HG03469 (cell line): ENCODE measurements around the gene ANKRD35.

Experiments used
- ATAC-seq: cut with Tn5 transposase; IDR thresholded peaks from one replicate; pipeline ENCODE4 v1.9.1; 2021; ENCODE audit warnings: mild to moderate bottlenecking, moderate library complexity, moderate number of reproducible peaks; ENCODE audit not compliant: unreplicated experiment

Gene ANKRD35

DNA sequence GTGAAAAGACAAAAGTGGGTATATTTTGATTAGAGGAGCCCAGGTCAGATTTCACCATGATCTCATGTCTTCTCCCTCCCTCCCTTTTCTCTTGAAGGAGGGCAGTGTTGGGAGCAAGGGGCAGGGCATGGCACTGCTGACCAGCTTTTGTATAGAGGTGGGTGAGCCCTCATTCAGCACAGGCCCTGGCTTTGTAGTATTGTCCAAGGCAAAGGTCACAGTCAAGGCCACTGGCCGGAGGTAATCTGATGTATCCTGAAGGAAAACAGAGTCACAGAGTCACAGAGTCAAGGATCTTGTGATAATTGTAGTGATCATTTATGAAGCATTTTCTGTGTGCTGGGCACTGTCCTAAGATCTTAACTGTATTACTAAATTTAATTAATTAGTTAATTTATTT, 12.3 kb upstream of the ANKRD35 start:
- ATAC-seq = no peak

DNA sequence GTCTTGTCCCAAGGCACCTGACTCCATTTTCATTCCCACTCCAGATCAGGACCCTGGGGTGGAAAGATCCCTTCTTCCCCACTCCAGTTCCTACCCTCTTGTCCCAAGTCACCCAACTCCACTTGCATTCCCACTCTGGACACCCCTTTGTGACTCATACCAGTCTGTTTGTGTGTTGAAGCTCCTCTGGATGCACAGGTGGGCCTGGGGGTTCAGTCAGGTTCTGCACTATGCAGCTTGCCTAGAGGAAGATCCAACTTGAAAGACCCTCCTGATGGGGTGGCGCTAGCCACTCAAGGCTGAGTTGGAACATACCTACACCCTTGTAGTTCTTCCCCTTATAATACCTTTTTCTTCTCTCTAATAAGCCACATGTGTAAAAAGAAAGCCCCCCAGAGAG, 9.8 kb upstream of the ANKRD35 start:
- no peak for ATAC-seq

DNA sequence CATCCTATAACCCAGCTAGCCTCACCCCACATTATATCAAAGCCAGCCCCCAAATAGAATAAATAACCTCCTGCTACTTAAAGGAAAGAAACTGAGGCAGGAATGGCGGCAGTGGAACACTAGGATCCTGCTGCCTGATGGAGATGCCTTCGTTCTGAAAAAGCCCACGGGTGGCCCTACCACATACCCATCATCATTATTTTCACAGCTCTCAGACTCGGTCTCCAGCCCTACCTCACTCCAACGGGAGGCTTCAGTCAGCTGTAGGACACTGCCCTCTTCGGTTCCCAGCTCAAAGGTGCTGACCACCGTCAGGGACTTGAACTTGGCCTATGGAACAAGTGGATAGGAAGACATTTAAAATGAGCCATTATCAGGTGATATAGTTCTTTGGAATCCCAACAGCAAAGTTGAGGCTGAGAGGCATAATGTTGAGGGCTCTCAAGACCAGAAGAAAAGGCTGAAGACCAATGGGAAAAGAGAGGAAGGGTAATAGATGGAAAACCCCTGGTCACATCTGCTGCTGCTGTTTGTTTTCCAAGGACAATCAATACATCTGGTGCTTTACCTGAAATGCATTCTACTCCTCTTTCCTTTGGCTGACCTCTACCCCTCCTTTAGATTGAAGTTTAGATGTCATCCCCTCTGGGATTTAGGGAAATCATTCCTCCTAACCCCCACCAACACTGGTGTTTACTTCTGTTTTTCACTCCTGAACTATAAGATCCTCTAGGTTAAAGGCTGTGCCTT, 7.8 kb upstream of the ANKRD35 start:
- ATAC-seq = no peak

DNA sequence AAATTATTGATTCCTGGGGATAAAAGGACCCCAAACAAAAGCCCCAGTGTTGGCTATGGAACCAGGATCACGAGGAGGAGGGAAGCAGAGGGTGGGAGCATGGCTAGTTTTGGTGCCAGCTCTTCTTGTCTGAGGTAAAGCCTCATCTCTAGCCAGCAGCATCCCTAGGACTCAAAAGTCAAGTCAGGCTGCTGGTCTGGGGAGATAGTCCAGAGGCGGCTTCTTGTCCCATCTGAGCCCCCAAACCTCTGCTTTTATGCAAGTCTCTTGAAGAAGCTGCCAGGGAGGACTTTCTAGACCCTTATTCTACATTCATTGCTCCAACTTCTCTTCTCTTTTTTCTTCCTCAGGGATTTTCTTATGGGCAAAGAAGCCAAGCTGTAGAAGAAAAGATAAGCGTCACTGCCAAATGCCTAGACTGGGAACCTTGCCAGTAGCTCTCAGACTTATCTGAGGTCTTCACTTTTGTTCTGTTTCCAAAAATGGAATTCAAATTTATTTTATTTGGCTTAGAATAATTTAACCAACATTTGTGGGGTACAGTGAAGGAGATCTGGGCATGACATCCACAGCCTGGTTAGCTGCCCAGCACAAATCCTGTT, 6.9 kb upstream of the ANKRD35 start:
- no peak for ATAC-seq

DNA sequence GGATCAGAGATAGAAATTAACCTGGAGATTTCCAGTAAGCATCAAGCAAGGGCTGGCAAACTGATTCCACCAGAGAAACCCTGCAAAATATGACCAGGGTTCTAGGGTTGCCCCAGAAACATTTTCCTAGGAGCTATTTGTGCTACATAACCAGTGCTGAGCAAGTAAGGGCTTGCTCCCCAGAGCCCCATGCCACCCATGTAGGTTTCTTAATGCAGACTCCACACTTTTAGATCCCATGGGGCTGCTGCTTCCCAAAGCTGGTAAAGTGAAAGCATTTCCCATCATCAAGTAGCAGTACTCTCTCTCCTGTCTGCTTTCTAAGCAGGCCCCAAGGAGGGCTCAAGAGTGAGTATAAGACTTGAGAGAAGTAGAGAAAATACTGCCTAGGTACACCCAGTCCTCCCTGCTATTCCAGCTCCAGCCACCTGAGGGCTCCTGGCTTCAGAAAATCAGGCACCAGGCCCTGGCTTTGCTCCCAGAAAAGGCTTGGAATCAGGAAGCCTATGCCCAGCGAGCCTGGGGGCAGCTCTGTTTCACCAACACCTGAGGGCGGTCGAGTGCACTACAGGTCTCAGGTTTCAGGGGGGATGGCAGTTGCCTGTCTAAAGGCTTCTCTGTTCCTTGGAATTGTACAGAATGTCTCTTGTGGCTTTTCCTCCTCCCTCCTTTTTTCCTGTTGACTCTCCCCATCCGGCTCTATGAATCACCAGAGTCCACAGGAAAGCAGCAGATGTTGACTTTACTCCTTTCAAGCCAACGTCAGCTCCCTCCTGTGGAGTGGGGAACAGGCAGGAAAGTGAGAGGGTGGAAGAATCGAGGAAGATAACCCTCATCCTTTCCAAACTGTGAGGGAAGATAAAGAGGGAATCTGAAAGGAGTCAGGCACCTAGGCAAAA, 6.2 kb upstream of the ANKRD35 start:
- no peak for ATAC-seq

DNA sequence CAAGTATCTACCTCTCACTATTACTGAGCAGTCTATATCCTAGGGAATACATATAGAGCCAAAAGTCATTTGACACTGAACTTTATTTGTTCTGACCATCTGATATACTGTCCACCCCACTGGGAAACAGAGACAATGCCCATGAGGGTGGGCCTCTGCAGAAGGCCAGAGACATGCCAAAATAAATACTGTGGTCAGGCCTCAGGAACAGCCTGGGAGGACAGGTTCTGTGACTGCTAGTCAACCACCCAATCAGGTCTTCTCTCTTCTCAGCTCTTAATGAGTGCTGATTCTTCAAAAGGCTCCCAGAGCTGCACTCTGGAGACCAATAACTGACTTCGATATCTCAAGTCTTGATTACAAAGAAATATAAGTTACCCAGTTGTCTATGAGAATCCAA, 5.5 kb upstream of the ANKRD35 start:
- no peak for ATAC-seq

DNA sequence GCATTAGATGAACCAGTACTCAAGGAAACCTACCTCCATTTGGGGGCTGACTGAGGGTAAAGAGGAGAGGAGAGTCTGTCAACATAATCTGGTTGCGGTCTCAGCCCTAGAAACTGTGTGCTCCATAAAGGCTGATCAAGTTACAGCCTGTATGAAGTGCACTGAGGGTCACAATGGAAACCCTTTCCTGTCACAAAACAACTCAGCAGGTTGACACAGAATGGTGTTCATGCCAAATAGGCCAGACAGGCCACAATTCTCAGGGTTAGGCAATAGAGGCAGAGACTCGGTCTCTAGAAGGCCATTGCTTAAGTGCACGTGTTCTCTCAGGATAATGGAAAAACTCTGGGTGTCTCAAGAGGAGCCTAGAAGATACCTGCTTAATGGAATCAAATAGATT, 4.1 kb upstream of the ANKRD35 start:
- ATAC-seq = no peak

DNA sequence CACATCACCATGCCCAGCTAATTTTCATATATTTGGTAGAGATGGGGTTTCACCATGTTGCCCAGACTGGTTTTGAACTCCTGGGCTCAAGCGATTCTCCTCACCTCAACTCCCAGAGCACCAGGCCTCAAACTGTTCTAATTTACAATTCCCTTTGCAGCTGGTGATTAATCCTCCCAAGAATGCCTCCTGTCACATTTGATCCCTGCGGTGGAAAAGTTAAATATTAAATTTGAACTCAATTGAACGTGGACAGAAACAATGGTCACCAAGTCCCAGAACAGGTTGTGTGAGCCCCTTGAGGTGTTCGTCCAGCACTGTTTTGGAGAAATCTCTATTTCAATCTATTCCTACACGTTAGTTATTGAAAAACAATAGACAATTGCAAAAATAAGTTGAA, 2.0 kb upstream of the ANKRD35 start:
- no peak for ATAC-seq

DNA sequence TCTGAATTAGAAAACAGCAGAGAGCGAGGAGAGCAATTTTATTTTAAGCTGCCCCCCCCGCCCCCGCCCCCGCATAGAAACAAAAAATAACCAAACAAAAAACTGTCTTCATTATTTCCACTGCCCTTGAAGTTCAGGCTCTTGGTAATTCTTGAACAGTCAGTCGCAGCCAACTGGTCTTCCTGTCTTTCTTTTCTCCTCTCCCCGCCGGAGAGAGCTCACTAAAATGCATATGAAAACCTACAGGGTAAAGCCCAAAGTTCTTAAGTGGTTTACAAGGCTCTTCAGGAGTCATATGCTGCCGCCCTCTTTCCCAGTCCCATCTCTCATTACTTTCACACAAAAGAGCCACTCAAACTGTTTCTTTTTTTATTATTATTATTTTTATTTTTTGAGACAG, 1.1 kb upstream of the ANKRD35 start:
- no peak for ATAC-seq

DNA sequence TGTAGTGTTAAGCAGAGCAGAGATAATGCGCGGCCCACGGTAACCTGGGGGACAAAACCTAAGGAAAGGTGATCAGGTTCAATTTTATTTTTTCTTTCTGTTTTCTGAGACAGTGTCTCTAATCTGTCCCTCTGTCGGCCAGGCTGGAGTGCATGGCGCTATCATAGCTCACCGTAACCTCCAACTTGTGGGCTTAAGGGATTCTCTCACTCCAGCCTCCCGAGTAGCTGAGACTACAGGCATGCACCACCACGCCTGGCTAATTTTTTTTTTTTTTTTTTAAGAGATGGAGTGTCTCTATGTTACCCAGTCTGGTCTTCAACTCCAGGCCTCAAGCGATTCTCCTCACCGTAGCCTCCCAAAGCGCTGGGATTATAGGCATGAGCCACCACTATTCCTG, 724 bp upstream of the ANKRD35 start:
- ATAC-seq = no peak

DNA sequence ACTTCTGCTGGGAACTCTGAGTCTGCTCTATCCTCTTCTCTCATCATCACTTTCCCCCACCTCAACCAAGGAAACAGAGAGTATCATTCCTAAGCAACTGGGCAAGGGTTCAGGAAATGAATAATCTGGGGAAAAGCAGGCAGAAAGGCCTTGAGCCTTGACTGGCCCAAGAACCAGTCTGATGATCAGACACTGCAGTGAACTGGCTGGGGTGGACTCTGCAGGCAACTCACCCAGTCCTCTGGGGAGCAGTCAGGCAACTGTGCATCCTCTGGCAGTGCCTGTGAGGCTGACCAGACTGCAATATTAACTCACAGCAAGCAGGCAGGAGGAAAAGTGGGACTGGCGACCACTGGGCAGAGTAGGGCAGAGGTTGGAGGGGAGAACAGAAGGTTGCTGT, 991 bp downstream of the ANKRD35 start:
- no peak for ATAC-seq

DNA sequence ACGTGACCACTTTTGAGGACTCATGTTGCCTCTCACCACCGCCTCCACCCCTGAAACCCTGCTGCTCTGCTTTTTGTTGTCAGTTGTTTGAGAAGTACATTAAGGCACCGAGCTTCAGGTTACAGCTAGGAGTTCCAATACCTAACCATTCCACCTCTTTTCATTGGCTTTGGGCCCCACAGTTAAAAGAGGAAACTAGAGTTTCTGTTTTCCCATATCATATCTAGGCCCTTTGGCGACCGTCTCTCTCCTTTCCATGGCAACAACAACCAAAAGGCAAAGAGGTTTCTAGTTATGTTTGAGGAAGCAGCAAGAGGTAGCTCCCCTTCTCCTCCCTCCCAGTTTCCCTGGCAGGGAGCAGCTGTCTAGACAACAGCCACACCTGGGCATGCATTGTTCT, 5.9 kb downstream of the ANKRD35 start:
- ATAC-seq = no peak

DNA sequence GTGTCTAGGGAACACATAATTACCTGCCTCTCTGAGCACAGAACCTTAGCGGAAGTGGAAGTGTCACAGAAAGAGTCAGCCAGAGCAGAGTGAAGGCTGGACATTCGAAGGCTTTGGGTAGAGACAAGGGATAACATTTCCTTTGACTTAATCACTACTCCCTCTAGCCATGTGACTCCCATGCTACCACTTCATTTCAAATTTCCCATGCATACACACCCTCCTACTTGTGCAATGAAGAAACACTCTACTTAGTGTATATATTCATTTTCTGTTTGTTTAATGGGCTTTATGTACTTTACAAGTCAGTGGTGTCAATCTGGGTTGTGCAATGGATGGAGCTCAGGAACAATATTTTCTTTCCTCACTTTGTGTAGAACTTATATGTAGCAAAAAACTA, 6.9 kb downstream of the ANKRD35 start:
- no peak for ATAC-seq

DNA sequence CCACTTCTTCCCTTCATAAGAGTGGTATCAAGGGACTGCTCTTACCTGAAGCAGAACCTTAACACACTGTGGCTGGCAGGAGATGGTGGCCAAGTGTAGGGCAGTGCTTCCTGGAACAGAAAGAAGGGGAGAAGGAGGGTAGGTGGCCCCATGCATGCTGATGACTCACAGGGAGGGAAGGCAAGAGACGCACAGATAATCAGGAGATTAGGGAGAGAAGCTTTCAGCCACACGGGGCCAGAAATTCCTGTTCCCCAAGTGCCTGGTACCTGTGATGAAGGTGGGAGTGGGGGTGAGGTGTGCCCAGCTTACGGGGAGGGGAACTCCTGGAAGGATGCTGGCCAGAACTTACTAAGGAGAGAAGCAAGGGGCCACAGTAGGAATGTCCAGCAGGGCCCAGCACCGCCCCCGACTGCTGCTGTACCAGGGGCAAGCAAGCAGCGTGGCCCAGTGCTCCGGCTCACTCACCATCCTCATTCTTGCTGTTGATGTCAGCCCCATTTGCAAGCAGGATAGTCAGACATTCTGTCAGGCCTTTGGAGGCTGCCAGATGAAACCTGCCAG, 7.7 kb downstream of the ANKRD35 start:
- no peak for ATAC-seq

DNA sequence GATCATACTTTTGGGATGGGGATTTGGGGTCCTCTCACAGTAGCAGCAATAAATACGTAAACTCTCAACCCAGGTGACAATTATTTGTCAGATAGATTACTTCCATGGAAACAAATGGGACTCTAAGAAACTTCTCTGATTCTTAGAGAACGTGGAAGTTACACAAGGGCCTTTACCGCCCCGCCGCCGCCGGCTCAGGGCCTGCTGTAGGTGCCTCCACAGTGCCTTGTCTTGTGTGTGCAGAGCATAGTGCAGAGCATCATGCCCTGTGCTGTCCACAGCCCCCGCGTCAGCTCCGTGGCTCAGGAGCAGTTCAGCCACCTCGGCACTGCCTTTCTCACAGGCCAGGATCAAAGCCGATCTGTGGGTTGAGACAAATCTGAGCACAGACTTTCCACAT, 11.0 kb downstream of the ANKRD35 start:
- ATAC-seq = no peak

DNA sequence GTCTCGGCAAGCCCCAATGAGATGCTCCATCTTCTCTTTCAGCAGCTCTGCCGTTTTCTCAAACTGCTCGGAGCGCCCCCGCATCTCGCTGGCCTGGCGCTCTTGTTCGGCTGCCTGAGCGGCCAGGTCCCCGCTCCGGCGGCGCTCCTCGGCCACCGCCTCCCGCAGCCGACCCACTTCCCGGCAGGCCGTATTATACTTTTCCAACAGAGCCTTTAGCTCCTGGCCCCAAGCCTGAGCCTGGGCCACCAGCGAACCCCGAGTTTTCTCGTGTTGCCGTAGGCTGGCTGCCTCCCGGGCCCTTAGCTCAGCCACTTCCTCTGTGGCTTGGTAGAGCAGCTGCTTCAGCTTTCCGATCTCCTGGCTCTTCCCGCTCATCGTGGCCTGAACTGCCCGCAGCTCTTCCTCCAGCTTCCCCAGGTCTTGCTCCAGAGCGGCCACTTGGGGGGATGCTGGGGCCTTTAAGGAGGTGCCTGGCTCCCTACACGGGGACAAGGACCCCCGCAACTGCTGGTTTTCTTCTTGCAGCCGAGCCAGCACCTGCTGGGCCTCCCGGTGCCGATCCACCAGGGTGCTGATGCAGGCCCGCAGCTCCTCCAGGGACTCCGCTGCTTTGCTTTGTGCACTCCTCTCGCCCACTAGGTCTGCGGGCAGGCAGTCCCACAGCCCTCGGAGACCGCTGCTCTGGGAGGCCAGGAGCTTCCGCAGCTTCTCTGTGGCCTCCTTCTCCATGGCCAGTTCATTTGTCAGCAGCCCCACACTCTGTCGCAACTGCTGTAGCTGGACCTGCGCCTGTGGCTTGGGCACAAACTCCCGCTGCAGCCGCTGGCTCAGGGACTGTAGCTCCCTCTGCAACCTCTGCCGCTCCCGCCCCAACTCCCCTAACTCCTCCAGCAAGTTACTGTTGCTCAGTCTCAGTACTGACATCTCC, 13.4 kb downstream of the ANKRD35 start:
- ATAC-seq = no peak

DNA sequence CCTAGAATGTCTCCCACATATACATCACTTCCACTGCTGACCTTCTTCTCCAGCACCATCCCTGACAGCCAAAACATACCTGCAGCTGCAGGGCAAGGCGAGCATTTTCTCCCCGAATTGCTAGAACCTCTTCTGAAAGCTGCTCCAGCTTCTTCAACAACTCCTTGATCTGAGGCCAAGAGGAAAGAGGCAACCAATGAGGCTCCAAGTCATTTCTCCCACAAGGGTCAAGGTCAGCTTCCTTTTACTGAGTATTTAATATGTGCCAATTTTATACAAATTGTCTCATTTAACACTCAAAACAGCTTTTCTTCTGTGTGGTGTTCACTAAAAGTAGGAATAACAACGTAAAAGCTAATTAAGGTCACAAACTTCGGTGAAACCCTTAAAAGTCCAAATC, 17.4 kb downstream of the ANKRD35 start:
- ATAC-seq = no peak

DNA sequence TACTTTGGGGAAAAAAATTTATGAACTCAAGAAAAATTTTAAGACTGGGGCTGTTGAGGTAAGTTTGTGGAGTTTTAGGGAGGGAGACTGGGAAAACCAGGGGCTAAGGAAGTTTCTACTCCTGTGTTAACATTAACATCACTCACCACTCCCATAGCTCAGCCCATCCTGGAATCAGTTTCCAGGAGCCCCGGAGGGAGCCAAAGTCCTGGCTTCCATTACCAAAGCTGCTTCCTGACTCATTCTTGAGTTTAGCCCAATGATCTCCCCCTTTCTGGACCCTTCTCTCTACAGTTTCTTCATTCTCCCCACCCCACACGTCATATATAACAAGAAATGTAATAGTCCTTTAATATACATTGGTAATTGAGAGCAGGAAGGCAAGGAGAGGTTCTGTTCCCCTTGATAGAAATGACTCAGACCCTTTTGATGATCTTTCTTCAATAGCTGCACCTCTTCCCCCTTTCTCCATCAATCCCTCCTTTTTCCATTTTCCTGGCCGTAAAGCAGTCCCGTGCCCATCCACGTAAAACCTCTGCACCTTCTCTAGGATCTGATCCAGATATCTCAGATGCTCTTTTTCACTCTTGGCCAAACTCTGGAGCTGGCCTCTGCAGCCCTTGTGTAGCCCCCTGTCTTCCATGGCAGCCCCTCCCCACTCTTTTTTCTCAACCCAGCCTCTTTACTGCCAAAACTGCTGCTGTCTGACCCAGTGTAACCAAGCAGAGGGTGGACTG, 22.2 kb downstream of the ANKRD35 start:
- ATAC-seq = no peak

DNA sequence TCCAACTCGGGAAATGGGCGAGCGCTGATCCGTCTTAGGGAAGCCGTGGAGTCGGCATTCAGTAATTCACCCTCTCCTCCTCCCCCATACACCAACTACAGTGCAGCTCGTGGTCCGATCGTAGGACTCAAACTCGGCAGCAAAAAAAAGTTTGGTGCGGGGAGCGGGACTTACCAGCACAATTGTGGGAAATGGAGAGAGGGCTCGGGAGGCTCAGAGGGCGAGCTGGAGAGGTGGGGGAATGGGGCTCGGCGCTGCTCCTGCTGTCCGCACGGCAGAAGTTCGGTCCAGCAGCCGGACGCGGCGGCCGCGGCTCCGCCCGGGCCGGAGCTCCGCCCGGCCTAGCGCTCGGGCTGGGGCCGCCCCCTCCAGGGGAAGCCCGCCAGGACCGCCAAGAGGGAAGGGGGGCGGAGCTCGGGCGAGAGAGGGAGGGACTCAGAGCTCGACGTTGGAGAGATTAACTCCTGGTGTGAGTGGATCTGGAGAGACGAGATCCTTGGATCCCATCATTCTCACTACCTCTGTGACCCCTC, 26.1 kb downstream of the ANKRD35 start:
- peak; percentile 49 for ATAC-seq
